GM19324 (cell line): Measurements from ENCODE around the gene TSPAN11.

ENCODE experiments used
- ATAC-seq: cut with Tn5 transposase; IDR thresholded peaks from one replicate; pipeline ENCODE4 v1.9.1; 2021; ENCODE audit warnings: mild to moderate bottlenecking, moderate library complexity; ENCODE audit not compliant: unreplicated experiment, low FRiP score

Gene TSPAN11

GRCh38 chr12:30976206-30976605, 49.7 kb downstream of the TSPAN11 start:
- ATAC-seq = no peak

- ATAC-seq = no peak
Observed at GRCh38 chr12:30977124-30977523, 50.6 kb downstream of the TSPAN11 start.

GRCh38 chr12:30977537-30978349, 51.2 kb downstream of the TSPAN11 start:
- no peak for ATAC-seq

GRCh38 chr12:30978639-30979038, 52.1 kb downstream of the TSPAN11 start:
- no peak for ATAC-seq

GRCh38 chr12:30979371-30980259, 53.1 kb downstream of the TSPAN11 start:
- no peak for ATAC-seq

- no peak for ATAC-seq
Observed at GRCh38 chr12:30980955-30981662, 54.6 kb downstream of the TSPAN11 start.

- no peak for ATAC-seq
Observed at GRCh38 chr12:30982413-30982812, 55.9 kb downstream of the TSPAN11 start.

GRCh38 chr12:30985814-30986452, 59.4 kb downstream of the TSPAN11 start:
- peak; percentile 41 for ATAC-seq

GRCh38 chr12:30988086-30988485, 61.5 kb downstream of the TSPAN11 start:
- no peak for ATAC-seq

- no peak for ATAC-seq
Observed at GRCh38 chr12:30988646-30989286, 62.2 kb downstream of the TSPAN11 start.

GRCh38 chr12:30989754-30990153, 63.2 kb downstream of the TSPAN11 start:
- peak; percentile 59 for ATAC-seq

- ATAC-seq = no peak
Observed at GRCh38 chr12:30990316-30990715, 63.8 kb downstream of the TSPAN11 start.

GRCh38 chr12:30990776-30991175, 64.2 kb downstream of the TSPAN11 start:
- ATAC-seq = no peak

GRCh38 chr12:30991466-30991865, 64.9 kb downstream of the TSPAN11 start:
- ATAC-seq = no peak

GRCh38 chr12:30992381-30992780, 65.8 kb downstream of the TSPAN11 start:
- ATAC-seq = no peak

GRCh38 chr12:30993766-30994165, 67.2 kb downstream of the TSPAN11 start:
- no peak for ATAC-seq

GRCh38 chr12:30994274-30994673, 67.7 kb downstream of the TSPAN11 start:
- no peak for ATAC-seq

GRCh38 chr12:30996255-30996654, 69.7 kb downstream of the TSPAN11 start:
- no peak for ATAC-seq

- ATAC-seq = no peak
Observed at GRCh38 chr12:30996752-30997151, 70.2 kb downstream of the TSPAN11 start.
